PC-9 (cell line): ENCODE results near the gene CAMK2B. TPM values are rescaled to one million over a fixed set of nuclear protein-coding genes. Genes with fewer than 3 reads are reported as not detected.

Source experiments
- BruUV-seq: library from RNA; stranded (reverse); fragments of 400-500 nt; replicated peaks from 2 replicates; lab custom pipeline; 2021; lab: Mats Ljungman, UMichigan
- CTCF ChIA-PET: fragments of 300-600 bp; sonication (Branson Sonifier 250); formaldehyde crosslinking; loops from one replicate; lab custom pipeline; 2022; ENCODE audit warnings: antibody characterized with exemption; lab: Charles Lee
- POLR2A ChIA-PET: fragments of 300-600 bp; sonication (Branson Sonifier 250); formaldehyde crosslinking; loops from one replicate; lab custom pipeline; 2022; ENCODE audit warnings: antibody characterized with exemption; ENCODE audit not compliant: unreplicated experiment; lab: Charles Lee
- DNase-seq, 2 experiments: peaks; one replicate each; pipeline versions ENCODE4 v3.0.0 to v3.0.0-alpha.2; 2015 to 2022; ENCODE audit warnings: mixed read lengths in 1 of 2
- H2AFZ ChIP-seq: fragments of 200-600 bp; sonication (generic); 2 replicates; pipeline ENCODE4 v1.8.1; 2017; ENCODE audit warnings: antibody characterized with exemption
- H3F3A ChIP-seq: fragments of 200-600 bp; sonication (generic); 2 replicates; pipeline ENCODE4 v1.8.1; 2017; ENCODE audit warnings: antibody characterized with exemption, mild to moderate bottlenecking, low read depth; ENCODE audit not compliant: insufficient read depth
- H3K27ac ChIP-seq: fragments of 200-600 bp; sonication (generic); 2 replicates; pipeline ENCODE4 v1.6.1; 2016; ENCODE audit warnings: mixed run types
- H3K27me3 ChIP-seq: fragments of 200-600 bp; sonication (generic); 2 replicates; pipeline ENCODE4 v1.6.1; 2016; ENCODE audit warnings: low read depth, mixed run types; ENCODE audit not compliant: insufficient read depth
- H3K36me3 ChIP-seq: fragments of 200-600 bp; sonication (generic); 2 replicates; pipeline ENCODE4 v1.6.1; 2016; ENCODE audit warnings: low read depth, mixed run types
- H3K4me1 ChIP-seq: fragments of 200-600 bp; sonication (generic); replicated peaks from 2 replicates; pipeline ENCODE4 v1.6.1; 2016; ENCODE audit warnings: mixed run types; ENCODE audit not compliant: insufficient read depth
- H3K4me2 ChIP-seq: fragments of 200-600 bp; sonication (generic); 2 replicates; pipeline ENCODE4 v1.6.1; 2017; ENCODE audit warnings: mixed run types
- H3K4me3 ChIP-seq: fragments of 200-600 bp; sonication (generic); 2 replicates; pipeline ENCODE4 v1.6.1; 2016; ENCODE audit warnings: mixed run types
- H3K79me2 ChIP-seq: fragments of 200-600 bp; sonication (generic); 2 replicates; pipeline ENCODE4 v1.6.1; 2017; ENCODE audit warnings: low read depth, mixed run types
- H3K9me2 ChIP-seq: fragments of 200-600 bp; sonication (generic); 2 replicates; pipeline ENCODE4 v1.8.1; 2017; ENCODE audit warnings: mild to moderate bottlenecking; ENCODE audit not compliant: insufficient read depth
- H3K9me3 ChIP-seq: fragments of 200-600 bp; sonication (generic); 2 replicates; pipeline ENCODE4 v1.8.1; 2016; ENCODE audit warnings: low read depth; ENCODE audit not compliant: insufficient read depth
- H4K20me1 ChIP-seq: fragments of 200-600 bp; sonication (generic); 2 replicates; pipeline ENCODE4 v1.8.1; 2017; ENCODE audit not compliant: insufficient read depth
- EZH2 ChIP-seq: fragments of 200-600 bp; sonication (generic); IDR thresholded peaks from 2 replicates; pipeline ENCODE4 v1.8.0; 2017; ENCODE audit warnings: antibody characterized with exemption, low read depth
- intact Hi-C: fragments of 100-400 bp; cut with micrococcal nuclease; formaldehyde crosslinking; loops from one replicate; pipeline ENCODE4 v1.10.0; 2022; ENCODE audit not compliant: unreplicated experiment
- total RNA-seq: library from RNA; stranded (reverse); gene quantifications from 2 replicates; pipeline ENCODE4 v1.2.3, GENCODE V29; 2021
- TF ChIP-seq, protein P1 (sequence below): fragments of 200-600 bp; sonication (generic); conservative IDR thresholded peaks from 2 replicates; pipeline ENCODE4 v1.6.1; 2017; ENCODE audit warnings: mixed run types, antibody characterized with exemption, mild to moderate bottlenecking, moderate library complexity

CAMK2B gene
- total RNA-seq, 1 experiment from 2014 or later = 0.15 TPM

DNA sequence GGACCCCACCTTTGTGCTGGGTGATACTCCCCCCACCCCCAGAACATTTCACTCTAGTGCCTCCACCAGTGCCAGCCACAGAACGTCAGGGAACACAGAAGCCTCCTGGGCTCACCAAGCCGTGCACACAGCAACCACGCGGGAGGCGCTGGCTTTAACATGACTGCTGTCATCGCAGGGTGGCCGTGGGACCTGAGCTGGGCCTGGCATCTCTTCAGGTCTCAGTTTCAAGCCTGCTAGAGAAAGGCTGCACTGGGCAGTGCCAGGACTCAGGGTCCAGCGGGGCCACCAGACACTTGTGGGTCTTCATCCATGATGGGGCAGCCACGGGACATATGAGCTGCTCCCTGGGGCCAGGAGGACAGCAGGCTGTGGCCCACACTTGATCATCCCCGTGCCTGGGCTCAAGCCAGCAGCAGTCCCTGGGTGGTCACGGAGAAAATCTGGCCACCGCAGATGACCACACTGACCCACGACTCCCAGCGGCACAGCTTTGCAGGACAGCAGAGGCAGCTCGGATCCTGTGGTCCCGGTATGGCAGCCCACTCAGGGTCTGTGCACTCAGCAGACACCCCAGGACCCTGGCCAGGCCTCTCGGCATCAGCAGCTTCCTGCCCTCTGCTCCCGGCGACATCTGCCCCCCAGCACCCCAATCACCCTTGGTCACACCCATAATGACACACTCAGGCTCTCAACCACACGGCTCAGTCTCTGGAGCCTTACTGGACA is 44.2 kb downstream of the CAMK2B start:
- Histone ChIP-seq H3K4me1 (no peaks in the 10 kb centered on the region), H3K9me2 (no peaks in the 10 kb centered on the region), H3F3A (no peaks in the 10 kb centered on the region), H3K4me2 (no peak overlapping the region), H3K36me3 (no peaks in the 10 kb centered on the region), H3K27ac (no peak overlapping the region), H3K27me3 (no peaks in the 10 kb centered on the region), H3K4me3 (no peak overlapping the region), H2AFZ (no peak overlapping the region), H3K79me2 (no peaks in the 10 kb centered on the region), H4K20me1 (no peaks in the 10 kb centered on the region), H3K9me3 (no peaks in the 10 kb centered on the region)
- ChIA-PET CTCF (no interaction called here), POLR2A (no interaction called here)
- intact Hi-C loops = no loop called here
- TF ChIP-seq, protein P1, sequence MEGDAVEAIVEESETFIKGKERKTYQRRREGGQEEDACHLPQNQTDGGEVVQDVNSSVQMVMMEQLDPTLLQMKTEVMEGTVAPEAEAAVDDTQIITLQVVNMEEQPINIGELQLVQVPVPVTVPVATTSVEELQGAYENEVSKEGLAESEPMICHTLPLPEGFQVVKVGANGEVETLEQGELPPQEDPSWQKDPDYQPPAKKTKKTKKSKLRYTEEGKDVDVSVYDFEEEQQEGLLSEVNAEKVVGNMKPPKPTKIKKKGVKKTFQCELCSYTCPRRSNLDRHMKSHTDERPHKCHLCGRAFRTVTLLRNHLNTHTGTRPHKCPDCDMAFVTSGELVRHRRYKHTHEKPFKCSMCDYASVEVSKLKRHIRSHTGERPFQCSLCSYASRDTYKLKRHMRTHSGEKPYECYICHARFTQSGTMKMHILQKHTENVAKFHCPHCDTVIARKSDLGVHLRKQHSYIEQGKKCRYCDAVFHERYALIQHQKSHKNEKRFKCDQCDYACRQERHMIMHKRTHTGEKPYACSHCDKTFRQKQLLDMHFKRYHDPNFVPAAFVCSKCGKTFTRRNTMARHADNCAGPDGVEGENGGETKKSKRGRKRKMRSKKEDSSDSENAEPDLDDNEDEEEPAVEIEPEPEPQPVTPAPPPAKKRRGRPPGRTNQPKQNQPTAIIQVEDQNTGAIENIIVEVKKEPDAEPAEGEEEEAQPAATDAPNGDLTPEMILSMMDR = no peak
- TF ChIP-seq EZH2 = no peak
- BruUV-seq = no TSS peak
- no peak for DNase-seq

GRCh38 chr7:44280636-44280992 is 44.8 kb downstream of the CAMK2B start:
- no TSS peak for BruUV-seq
- no peak overlapping the region for H2AFZ ChIP-seq
- CTCF ChIA-PET = no interaction called here

GRCh38 chr7:44279731-44280505 is 45.5 kb downstream of the CAMK2B start:
- H3K27me3 ChIP-seq = peaks cover 3% of the 10 kb centered on the region
- no peak for DNase-seq
- H2AFZ ChIP-seq = no peak overlapping the region
- TF ChIP-seq, protein P1 = no peak
- TF ChIP-seq EZH2 = no peak
- H4K20me1 ChIP-seq = no peaks in the 10 kb centered on the region
- intact Hi-C loops = no loop called here
- no peaks in the 10 kb centered on the region for H3K9me2 ChIP-seq
- no peak overlapping the region for H3K4me3 ChIP-seq
- H3F3A ChIP-seq = no peaks in the 10 kb centered on the region
- BruUV-seq = no TSS peak
- CTCF ChIA-PET = interaction anchor here (0.6 kb wide), 1 partner anchor 311 kb away, joined by 7 read pairs; no protein-coding TSS in a partner anchor
- no peaks in the 10 kb centered on the region for H3K36me3 ChIP-seq
- POLR2A ChIA-PET = no interaction called here
- no peak overlapping the region for H3K4me2 ChIP-seq
- no peaks in the 10 kb centered on the region for H3K4me1 ChIP-seq
- no peak overlapping the region for H3K27ac ChIP-seq
- H3K9me3 ChIP-seq = no peaks in the 10 kb centered on the region
- no peaks in the 10 kb centered on the region for H3K79me2 ChIP-seq

More at GRCh38 chr7:44280636-44280992, 44.8 kb downstream of the CAMK2B start:
- Histone ChIP-seq H3K27ac (no peak overlapping the region), H3K27me3 (peaks cover 1% of the 10 kb centered on the region), H3F3A (no peaks in the 10 kb centered on the region), H3K4me2 (no peak overlapping the region), H3K4me3 (no peak overlapping the region), H4K20me1 (no peaks in the 10 kb centered on the region), H3K4me1 (no peaks in the 10 kb centered on the region), H3K36me3 (no peaks in the 10 kb centered on the region), H3K79me2 (no peaks in the 10 kb centered on the region), H3K9me3 (no peaks in the 10 kb centered on the region), H3K9me2 (no peaks in the 10 kb centered on the region)
- intact Hi-C loops = no loop called here
- POLR2A ChIA-PET = no interaction called here
- no peak for TF ChIP-seq EZH2
- TF ChIP-seq, protein P1 = no peak
- DNase-seq = no peak
